ENCODE data around the gene FDXACB1. TPM values are rescaled to one million over a fixed set of nuclear protein-coding genes. Genes with fewer than 3 reads are reported as not detected.
"Not testable (repeated sequence)": the region's sequence is repeated elsewhere in the genome, so short reads cannot be mapped to it uniquely, and the experiment has no call there.

Gene FDXACB1
- total RNA-seq, 1 experiment from 2014 or later: 2.5 TPM

GRCh38 chr11:111911563-111912401 lies 32.8 kb upstream of the FDXACB1 start, which contains the start of gene CRYAB:
Gene CRYAB (minus strand): TSS chr11:111911770. CDS start chr11:111911724, 46 bp downstream.
- peak; percentile 88 for DNase-seq
- Histone ChIP-seq H3K4me3 (peak within 1 kb of the TSS; percentile 24), H3K36me3 (no peaks in the 10 kb centered on the region; the same call in 1 of the 2 replicates), H3K27me3 (no peaks in the 10 kb centered on the region), H3K9me3 (no peaks in the 10 kb centered on the region)

DNA sequence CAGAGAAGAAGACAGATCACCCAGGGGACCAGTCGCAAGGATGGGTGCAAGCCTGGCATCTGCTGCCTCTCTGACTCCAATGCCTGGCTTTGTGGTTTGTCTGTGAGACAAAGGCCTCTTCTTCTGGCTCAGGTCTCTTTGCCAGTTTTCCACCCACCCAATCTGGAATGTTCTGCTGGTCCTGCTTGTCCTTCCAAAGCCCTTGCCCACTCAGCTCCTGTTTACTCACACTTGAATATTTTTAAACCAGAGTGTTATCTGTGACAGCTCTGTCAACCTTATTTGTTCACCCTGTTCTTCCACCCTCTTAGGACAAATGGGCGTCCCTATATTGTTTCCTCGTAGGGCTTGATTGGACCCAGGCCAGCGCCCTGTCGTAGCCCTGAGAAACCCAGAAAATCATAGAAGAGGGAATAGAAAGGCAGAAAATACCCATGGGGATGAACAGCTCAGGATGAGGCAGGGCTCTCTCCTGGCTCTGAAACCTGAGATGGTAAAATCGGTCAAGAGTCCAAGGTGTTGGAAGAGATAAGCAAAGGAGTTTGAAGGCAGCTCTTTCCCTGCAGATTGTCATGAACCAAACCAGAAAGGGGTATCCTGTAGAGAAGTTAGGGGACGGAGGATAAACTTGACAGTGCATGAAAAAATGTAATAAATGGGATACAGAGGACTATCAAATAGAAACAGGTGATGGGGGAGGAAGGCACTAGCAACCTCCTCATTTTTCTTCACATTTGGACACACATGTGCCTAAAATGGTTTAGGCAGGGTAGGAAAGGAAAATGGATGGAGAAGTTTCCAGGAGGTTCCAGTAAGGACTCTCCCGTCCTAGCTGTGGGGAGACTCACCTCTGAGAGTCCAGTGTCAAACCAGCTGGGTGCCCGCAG lies 32.0 kb upstream of the FDXACB1 start:
- DNase-seq: peak; percentile 39
- no peak overlapping the region for H3K4me3 ChIP-seq

DNA sequence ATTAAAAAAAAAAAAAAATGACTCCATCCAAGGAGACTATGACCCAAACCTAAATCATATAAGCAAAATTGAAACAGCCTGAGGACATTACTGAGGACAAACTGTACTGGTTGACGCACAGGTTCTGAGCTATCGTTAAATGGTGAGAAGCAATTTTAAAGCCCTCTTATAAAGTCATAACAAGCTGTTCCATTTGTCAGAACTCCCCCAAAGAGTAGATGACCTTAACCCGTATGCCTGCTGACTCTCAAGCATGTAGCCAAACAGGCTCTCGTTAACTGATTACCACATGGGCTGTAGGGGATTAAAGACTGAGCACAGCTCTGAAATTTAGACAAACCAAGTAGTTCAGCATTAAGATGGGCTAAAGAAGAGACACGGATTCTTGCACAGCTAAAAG lies 30.4 kb upstream of the FDXACB1 start:
- Histone ChIP-seq H3K9me3 (0 out of 2 replicates have a peak, but pooled peaks cover 3% of the 10 kb centered on the region), H3K36me3 (no peaks in the 10 kb centered on the region; the same call in 1 of the 2 replicates), H3K4me3 (no peak overlapping the region), H3K27me3 (no peaks in the 10 kb centered on the region)
- DNase-seq: no peak

More for the DNA sequence above, 32.0 kb upstream of the FDXACB1 start:
- no peaks in the 10 kb centered on the region; the same call in 1 of the 2 replicates for H3K36me3 ChIP-seq
- H3K9me3 ChIP-seq: no peaks in the 10 kb centered on the region
- no peaks in the 10 kb centered on the region for H3K27me3 ChIP-seq

GRCh38 chr11:111908639-111909305 lies 29.8 kb upstream of the FDXACB1 start:
- Histone ChIP-seq H3K9me3 (0 out of 2 replicates have a peak, but pooled peaks cover 3% of the 10 kb centered on the region), H3K27me3 (no peaks in the 10 kb centered on the region), H3K4me3 (no peak overlapping the region), H3K36me3 (no peaks in the 10 kb centered on the region; the same call in 1 of the 2 replicates)
- no peak for DNase-seq

DNA sequence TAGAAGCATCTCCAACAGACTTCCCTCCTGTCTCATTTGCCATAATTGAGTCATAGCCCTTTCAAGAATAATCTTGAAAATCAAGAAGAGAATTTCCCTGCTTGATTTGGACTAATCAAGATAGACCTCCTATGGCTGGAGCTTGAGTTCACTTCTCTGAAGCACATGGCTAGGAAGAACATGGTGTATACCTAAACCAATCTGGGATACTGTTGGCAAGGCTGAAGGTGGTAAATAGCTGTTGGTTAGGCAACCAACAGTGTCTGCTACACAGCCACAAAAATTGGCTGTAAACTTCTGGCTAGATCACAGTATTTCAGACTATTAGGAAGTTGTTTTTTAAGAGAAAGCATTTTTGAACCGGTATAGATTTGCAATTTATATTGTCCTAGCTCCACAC lies 27.7 kb upstream of the FDXACB1 start:
- Histone ChIP-seq H3K36me3 (no peaks in the 10 kb centered on the region; the same call in 1 of the 2 replicates), H3K27me3 (no peaks in the 10 kb centered on the region), H3K9me3 (0 out of 2 replicates have a peak, but pooled peaks cover 3% of the 10 kb centered on the region), H3K4me3 (no peak overlapping the region)
- no peak for DNase-seq

DNA sequence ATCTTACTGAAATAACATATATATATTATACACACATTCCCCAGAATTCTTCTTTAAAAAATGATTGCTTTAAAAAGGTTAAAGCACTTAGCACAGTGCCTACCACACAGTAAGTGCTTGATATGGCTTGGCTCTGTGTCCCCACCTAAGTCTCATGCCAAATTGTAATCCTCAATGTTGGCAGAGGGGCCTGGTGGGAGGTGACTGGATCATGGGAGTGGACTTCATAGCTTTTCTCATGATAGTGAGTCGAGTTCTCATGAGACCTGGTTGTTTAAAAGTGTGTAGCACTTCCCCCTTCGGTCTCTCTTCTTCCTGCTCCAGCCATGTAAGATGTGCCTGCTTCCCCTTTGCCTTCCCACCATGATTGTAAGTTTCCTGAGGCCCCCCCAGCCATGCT lies 26.4 kb upstream of the FDXACB1 start:
- H3K9me3 ChIP-seq: 0 out of 2 replicates have a peak, but pooled peaks cover 3% of the 10 kb centered on the region
- H3K27me3 ChIP-seq: no peaks in the 10 kb centered on the region
- H3K36me3 ChIP-seq: no peaks in the 10 kb centered on the region; the same call in 1 of the 2 replicates
- no peak overlapping the region for H3K4me3 ChIP-seq
- DNase-seq: peak; percentile 21

DNA sequence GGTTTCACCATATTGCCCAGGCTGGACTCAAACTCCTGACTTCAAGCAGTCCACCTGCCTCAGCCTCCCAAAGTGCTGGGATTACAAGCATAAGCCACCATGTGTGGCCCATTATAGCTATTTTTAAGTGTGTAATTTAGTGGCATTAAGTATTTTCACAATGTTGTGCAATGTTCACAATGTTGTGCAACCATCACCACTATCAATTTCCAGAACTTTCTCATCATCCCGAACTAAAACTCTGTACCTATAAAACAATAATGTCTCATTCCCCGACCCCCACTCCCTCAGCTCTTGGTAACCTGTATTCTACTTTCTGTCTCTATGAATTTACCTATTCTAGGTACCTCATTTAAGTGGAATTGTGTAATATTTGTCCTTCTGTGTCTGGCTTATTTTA lies 7.9 kb upstream of the FDXACB1 start:
- H3K4me3 ChIP-seq: no peak overlapping the region
- DNase-seq: no peak
- no peaks in the 10 kb centered on the region for H3K36me3 ChIP-seq
- H3K9me3 ChIP-seq: no peaks in the 10 kb centered on the region; the same call in 1 of the 2 replicates
- H3K27me3 ChIP-seq: no peaks in the 10 kb centered on the region

DNA sequence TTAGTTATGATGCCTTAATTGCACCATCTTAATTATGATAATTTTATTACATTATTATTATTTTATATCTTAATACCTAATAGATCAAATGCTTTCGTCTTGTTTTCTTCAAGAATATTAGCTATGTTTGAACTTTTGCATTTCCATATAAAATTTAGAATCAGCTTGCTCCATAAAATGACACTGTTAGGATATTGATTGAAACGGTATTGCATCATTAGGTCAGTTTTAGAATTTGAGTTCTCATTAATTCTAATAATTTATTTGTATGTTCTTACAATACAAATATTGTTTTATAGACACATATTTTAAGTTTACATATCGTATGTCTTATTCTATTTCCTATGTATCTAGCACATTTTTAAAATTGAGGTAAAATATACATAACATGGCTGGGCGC lies 7.1 kb upstream of the FDXACB1 start:
- Histone ChIP-seq H3K4me3 (no peak overlapping the region), H3K9me3 (no peaks in the 10 kb centered on the region), H3K27me3 (no peaks in the 10 kb centered on the region), H3K36me3 (no peaks in the 10 kb centered on the region)
- no peak for DNase-seq

DNA sequence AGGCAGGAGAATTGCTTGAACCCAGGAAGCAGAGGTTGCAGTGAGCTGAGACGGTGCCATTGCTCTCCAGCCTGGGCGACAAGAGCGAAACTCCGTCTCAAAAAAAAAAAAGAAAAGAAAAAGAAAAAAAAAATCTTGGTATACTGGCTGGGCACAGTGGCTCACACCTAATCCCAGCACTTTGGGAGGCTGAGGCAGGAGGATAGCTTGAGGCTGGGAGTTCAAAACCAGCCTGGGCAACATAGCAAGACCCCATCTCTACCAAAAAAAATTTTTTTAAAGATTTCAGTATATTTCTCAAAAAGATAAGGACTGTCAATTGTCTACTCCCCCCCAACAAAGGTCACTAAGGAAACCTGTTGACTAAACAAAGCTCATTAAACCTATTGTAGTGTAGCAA lies 6.1 kb upstream of the FDXACB1 start:
- not testable (repeated sequence) for H3K9me3 ChIP-seq, H3K27me3 ChIP-seq, DNase-seq, H3K4me3 ChIP-seq, H3K36me3 ChIP-seq

- H3K27me3 ChIP-seq: no peaks in the 10 kb centered on the region
- H3K36me3 ChIP-seq: no peaks in the 10 kb centered on the region
- no peak overlapping the region for H3K4me3 ChIP-seq
- no peaks in the 10 kb centered on the region for H3K9me3 ChIP-seq
- DNase-seq: no peak
Measured at GRCh38 chr11:111882202-111882601, 3.2 kb upstream of the FDXACB1 start.

DNA sequence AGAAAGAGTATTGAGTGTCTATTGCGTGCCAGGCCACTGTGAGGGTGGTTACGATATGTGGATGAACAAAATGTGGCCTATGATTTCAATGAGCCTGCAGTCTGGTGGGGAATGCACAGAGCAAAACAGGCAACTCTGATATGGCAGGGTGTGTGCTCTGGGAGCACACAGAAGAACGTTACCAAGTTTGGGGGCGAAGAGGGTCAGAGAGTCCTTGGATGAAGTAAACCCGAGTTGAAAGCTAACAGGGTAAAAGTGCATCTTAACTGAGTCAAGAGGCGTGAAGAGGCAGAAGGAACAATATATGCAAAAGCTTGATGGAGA lies 634 bp upstream of the FDXACB1 start:
- H3K9me3 ChIP-seq: no peaks in the 10 kb centered on the region
- H3K4me3 ChIP-seq: peak overlapping the region; percentile 62
- no peaks in the 10 kb centered on the region for H3K27me3 ChIP-seq
- H3K36me3 ChIP-seq: no peaks in the 10 kb centered on the region
- DNase-seq: no peak

- Histone ChIP-seq H3K36me3 (no peaks in the 10 kb centered on the region), H3K4me3 (peak overlapping the region; percentile 62), H3K9me3 (no peaks in the 10 kb centered on the region), H3K27me3 (no peaks in the 10 kb centered on the region)
- no peak for DNase-seq
Measured at GRCh38 chr11:111878385-111878848, 548 bp downstream of the FDXACB1 start.

GRCh38 chr11:111871693-111872161 lies 7.2 kb downstream of the FDXACB1 start:
- Histone ChIP-seq H3K36me3 (peaks cover 13% of the 10 kb centered on the region), H3K27me3 (no peaks in the 10 kb centered on the region), H3K4me3 (peak overlapping the region; percentile 97), H3K9me3 (no peaks in the 10 kb centered on the region)
- no peak for DNase-seq

DNA sequence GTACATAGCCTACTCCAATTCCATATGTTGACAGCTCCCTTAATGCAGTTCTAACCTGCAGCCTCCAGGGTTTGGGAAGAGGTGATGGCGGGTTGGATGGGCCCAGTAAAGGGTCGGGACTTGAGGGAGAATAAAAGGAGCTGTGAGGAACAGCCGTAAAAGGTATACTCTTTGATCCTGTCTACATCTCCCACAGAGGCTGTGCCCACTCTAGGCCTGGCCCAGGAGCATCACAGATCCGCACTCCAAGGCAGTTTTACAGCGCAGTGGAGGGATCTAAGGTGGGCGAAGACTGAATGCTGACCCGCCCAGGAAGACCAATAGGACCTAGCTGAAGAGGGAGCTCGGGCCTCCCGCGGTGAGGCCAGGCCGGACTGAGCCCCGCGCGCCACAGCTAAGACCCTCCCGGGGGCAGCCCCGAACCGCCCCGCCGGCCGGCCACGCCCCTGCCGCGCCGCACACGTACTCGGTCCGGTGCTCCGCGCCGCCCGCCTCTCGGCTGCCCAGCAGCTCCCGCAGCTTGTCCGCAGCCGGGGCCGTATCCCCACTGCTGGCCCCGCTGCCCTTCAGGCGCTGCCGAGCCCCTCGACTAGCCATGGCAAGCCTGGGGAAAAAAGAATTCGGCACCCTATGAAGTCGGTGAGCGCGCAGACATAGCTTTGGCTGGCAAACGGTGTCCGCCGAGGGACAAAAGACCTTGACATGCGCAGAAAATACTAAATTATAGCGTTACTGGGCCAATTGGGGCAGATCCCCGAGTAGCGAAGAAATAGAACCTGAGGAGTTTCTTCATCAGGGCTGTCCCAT lies 7.9 kb downstream of the FDXACB1 start, which contains the start of gene ALG9:
Gene ALG9 (minus strand): TSS at position 696 of the 807 bp plus-strand sequence. CDS start 99 bp downstream, at position 597.
- no peaks in the 10 kb centered on the region for H3K27me3 ChIP-seq

DNA sequence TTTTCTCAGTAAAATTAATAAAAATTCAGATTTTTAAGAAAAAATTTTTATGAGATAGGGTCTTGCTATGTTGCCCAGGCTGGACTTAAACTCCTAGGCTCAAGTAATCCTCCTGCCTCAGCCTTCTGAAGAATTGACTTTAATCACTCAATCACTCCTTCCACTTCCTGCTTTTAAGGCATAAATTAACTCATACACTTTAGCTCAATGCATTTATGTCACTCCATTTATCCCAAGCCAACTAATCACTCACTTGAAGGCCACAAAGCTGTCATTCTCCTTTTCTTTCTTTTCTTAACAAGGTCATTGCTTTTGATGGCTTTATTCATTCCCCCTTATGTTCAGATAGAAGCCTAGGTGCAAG lies 8.5 kb downstream of the FDXACB1 start:
- peak overlapping the region; percentile 97 for H3K4me3 ChIP-seq
- no peaks in the 10 kb centered on the region for H3K9me3 ChIP-seq
- DNase-seq: no peak
- peaks cover 13% of the 10 kb centered on the region for H3K36me3 ChIP-seq
- H3K27me3 ChIP-seq: no peaks in the 10 kb centered on the region

More for the DNA sequence above, 7.9 kb downstream of the FDXACB1 start, which contains the start of gene ALG9:
- DNase-seq: peak; percentile 86
- H3K9me3 ChIP-seq: no peaks in the 10 kb centered on the region
- peaks cover 13% of the 10 kb centered on the region for H3K36me3 ChIP-seq
- peak within 1 kb of the TSS; percentile 97 for H3K4me3 ChIP-seq

All from MG63 (cell line).